Kidney capillary endothelial cell (primary cell): ENCODE data around the gene BCL2L14.

Experiments
- DNase-seq: peaks from one replicate; pipeline ENCODE4 v3.0.0-alpha.2; 2018; ENCODE audit warnings: low spot score

The BCL2L14 gene

DNA sequence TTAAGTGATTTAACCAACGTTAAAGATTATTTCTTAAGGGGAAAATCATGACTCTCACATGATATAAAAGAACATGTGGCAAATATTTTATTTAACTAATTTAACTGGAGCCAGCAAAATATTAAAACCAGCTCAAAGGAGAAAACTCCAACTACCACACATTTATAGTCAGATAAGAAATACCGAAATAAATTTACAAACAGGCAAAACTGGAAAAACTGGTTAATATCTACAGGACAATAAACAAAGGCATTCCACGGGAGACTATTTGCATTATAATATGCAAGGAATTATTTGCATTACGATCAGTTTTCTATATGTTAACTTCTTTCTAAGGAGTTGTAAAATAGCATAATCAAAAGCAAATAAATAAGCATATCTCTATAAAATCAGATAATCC is 13.8 kb upstream of the BCL2L14 start:
- no peak for DNase-seq

DNA sequence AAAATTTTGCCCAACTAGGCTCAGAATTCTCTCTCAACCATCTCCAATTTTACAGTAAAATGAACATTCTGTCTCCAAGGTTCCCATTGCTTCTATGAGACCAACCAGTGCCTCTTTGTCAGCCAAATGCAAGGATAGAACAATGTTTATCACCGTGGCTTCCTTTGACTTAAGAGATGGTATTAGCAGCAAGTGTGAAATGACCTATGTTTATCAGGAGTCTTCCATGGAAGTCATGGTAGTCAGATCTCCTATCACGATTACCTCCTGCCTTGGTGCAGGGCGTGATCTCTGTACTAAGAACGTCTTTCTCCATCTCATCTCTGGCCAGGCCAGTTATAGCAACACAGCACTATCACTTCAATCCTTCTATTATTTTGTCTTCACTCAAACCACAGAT is 6.1 kb upstream of the BCL2L14 start:
- no peak for DNase-seq

DNA sequence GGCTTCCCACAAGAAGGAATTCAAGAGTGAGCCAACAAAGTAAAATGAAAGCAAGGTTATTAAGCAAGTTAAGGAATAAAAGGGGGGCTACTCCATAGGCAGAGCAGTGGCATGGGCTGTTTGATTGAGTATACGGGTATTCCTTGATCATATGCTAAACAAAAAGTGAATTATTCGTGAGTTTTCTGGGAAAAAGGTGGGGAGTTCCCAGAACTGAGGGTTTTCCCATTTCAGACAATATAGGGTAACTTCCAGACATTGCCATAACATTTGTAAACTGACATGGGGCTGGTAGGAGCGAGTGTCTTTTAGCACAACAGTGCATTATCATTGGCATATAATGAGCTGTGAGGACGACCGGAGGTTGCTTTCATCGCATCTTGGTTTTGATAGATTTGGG is 2.0 kb upstream of the BCL2L14 start:
- DNase-seq, result no peak

DNA sequence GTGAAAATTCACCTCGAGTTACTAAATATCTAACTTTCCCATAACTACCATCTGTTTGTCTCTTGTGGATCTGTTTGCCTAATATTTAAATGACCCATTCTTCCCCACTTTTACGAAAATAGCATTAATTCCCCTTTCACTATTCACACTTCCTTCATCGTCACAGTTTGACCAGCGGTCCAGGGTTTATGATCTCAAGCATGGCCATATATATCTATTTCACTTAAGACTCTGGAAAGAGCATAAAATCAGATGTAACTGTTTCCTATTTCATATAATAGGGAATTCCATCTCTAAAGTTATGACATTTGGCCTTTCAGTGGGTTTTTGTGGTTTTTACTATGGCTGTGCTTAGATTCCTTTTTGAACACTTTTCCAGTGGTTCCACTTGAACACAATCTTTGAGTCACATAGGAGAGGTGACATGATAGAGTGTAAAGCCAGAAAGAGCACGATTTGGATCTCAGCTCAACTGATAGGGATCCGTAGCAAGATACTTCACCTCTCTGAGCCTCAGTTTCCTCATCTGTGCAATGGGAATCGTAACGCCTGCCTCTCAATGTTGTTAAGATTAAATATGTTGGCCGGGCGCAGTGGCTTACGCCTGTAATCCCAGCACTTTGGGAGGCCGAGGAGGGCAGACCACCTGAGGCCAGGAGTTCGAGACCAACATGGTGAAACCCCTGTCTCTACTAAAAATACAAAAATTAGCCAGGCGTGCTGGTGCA is 754 bp upstream of the BCL2L14 start:
- DNase-seq, result no peak

DNA sequence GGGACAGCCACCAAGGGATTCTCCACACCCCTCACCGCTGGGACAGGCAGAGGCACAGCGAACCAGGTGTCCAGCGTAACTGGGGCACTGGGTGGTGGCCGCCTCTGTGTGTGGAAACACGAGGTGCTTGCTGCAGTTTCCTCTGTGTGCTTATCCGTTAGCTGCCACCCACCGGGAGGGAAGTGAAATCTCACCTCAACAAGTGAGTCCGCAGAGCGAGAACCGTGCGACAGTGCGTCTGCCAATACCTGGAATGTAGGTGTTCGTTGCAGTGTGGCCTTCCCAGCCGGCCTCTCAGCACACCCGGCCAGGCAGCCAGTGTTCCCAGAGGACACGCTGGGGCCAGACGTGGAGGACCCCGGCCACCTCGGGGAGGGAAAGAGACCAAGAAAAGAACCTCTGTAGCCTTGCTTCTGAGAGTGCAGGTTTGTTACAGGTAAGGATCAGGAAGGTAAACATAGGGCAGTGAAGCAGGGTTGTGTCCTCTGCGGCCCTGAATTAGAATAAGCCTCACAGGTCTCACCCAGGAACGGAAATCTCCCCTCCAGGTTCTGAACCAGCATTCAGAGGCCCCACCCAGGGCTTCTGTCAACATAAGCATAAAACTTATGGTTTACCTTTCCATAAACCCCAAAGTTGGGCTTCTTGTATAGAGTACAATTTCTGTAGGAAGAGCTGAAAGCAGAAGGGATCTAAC is 1.5 kb downstream of the BCL2L14 start:
- no peak for DNase-seq

DNA sequence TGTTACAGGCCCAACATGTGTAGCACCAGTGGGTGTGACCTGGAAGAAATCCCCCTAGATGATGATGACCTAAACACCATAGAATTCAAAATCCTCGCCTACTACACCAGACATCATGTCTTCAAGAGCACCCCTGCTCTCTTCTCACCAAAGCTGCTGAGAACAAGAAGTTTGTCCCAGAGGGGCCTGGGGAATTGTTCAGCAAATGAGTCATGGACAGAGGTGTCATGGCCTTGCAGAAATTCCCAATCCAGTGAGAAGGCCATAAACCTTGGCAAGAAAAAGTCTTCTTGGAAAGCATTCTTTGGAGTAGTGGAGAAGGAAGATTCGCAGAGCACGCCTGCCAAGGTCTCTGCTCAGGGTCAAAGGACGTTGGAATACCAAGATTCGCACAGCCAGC is 8.6 kb downstream of the BCL2L14 start:
- no peak for DNase-seq

DNA sequence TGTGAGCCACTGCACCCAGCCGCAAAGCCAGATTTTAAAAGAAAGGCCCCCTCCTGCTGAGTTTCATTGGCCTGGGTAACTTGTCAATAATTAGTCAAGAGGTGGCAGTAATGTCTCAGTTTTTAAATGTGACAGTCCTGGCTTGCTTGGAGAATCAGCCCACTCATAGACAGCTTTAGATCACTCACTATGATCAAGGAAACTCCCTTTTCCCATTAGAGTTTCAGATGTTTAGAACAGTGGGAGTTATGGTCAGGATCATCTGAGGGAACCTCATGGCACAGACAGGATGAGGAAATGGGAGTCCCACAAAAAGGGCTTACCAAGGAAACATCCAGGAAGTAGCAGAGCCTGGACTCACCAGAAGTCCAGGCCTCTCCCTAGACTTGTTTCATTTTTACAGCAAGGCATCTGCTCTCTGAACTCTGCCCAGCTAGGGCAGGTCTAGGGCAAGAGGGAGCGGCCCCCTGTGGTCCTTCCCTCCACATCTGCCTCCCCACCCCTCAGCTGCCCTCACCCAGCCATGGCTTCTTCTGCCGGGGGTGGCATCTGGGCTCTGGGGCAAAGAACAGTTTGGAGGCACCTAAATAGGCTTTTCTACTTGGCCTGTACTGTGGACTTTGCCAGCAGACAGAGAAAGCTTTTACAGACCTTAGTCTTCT is 11.2 kb downstream of the BCL2L14 start:
- peak; percentile 66 for DNase-seq

DNA sequence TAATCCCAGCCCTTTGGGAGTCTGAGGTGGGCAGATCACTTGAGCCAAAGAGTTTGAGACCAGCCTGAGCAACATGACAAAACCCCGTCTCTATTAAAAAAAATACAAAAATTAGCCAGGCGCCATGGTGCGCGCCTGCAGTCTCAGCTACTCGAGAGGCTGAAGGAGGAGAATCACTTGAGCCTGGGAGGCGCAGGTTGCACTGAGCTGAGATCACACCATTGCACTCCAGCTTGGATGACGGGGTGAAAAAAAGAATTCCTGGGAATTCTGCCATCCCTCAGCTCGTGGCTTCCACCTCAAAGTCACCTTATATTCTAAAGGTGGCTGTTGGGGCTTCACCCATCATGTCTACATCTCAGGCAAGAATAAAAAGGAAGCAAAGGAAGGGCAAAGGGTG is 12.9 kb downstream of the BCL2L14 start:
- DNase-seq, result no peak

DNA sequence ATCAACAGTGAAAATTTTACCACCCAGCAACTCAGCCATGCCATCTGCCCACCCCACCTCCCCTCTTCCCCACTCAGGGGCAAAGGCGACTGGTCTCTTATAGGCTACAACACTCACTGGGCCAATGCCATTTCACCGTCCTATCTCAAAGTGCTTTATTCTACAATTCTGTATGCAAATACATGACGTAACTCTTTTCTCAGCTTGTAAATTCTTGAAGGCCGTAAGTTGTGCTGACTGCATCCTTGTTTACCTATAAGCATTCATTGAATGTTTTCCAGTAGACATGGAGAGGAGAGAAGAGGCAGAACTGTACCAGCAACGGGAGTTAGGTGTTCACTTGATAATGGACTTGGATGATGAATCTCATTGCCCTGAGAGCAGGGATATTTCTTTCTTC is 15.6 kb downstream of the BCL2L14 start:
- DNase-seq, result no peak

DNA sequence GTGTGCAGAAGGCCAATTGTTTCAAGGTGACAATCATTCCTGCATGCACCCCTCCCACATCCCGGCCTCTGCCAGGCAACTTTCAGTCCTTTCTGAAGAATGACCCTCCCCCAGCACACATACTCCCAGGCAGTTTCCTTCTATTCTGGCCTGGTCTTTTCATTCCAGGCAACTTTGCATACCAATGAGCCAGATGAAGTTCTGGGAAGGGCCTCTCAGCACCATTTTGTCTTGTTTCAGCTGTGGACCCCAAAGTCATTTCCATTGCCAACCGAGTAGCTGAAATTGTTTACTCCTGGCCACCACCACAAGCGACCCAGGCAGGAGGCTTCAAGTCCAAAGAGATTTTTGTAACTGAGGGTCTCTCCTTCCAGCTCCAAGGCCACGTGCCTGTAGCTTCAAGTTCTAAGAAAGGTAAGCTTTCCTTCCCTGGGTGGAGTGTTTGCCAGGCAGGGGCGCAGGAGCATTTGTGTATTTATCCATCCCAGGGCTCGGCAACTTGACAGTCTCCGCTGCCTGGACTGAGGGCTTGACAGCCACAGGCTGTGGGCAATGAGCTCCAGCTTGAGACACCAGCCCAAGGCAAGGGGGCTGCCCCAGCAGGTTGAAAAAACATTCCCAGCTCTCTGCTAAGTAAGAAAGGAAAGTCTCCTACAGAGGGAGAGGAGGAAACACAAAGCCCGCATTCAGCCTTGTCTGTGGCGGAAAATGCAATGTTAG is 16.4 kb downstream of the BCL2L14 start:
- DNase-seq, result no peak

DNA sequence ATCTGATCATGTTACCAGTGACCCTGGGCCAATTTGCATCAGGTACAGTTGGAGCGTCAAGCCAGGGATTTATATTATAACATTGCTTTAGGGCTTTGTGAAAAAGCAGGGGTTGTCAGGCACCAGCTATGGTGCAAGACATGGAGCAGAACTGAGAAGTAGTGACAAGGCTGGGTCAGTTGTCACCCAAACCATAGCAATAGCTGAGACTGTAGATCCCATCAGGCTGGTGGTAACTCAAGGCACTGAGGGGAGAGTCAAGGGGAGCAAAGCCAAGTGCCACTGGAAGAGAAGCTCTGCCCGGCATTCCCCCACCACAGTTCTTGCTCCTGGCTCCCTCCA is 16.9 kb downstream of the BCL2L14 start:
- no peak for DNase-seq

DNA sequence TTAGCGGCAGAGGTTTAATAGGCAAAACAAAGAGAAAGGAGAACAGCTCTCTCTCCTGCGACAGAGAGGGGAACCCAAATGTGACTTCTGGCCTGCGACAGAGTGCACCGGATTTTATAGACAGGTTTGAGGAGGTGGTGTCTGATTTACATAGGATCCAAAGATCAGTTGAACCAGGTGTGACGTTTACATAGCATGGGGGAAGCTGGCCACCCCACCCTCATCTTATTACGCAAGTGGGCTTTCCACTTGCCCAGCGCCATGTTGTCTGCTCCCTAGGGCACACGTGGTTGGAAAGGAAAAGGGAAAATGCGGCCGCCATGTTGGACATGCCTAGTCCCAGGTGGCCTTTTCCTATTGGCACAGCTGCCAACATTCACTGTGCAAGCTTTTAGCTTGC is 17.4 kb downstream of the BCL2L14 start:
- DNase-seq, result no peak

DNA sequence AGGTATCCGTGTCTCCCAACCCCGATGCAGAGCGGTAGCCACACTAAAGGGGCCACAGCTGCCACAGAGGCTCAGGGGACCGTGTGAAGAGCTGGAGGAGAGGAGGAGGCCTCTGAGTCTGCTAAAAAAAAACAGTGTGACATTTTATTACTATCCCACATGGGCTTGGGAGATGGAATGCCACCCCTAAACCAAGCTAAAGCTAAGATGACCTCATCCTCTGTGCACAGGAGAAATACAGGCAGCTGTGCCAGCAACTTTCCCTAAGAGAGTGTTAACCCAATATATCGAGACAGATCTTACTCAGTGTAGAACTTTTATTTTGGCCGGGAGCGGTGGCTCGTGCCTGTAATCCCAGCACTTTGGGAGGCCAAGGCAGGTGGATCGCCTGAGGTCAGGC is 18.0 kb downstream of the BCL2L14 start:
- DNase-seq, result no peak

DNA sequence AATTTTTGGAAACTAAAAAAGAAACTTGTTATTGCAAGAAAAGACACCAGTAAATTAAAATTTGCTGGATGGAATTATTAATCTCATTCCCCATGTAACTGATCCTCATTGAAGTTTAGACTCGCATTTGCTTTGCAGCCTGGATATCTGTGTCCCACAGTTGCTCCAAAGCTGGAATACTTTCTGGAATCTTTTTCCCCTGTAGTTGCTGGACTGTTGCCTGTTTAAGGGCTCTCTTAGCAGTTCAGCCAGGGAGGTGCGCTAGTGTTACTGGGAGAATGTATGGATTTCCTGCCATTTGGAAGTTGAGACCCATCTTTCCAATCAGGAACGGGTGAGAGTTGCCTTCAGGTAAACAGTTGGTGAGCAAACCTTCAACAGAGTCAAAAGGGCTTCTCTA is 20.3 kb downstream of the BCL2L14 start:
- DNase-seq, result no peak

DNA sequence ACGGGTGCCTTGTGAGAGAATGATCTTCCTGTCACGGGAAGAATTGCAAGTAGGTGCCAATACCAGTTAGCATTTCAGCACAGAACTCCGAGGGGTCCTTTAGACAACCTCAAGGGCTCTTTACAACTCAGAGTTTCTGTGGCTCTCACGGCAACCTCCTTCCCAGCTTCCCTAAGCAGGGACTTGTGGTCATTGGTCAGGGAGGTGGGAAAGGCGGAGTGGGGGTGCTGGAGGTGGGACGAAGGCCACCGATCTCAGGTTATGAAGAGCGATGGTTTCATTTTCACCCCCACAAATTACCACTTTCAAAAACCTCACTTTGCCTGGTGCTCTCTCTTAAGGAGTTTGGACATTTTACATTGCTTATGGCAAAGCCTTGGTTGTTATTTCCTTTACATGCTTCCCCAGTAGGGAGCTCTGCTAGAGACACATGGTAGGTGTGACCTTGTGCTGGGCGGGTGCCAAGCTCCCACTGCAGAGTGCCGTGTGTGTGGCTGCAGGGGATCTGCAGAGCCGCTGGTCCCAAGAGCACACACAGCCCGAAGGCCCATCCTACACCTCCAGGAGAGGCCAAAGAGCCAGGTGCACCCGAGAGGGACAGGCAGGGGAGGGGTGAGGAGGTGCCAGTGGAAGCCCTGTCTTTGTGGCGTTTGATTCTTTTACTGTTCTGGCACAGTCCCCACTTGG is 21.4 kb downstream of the BCL2L14 start:
- no peak for DNase-seq

DNA sequence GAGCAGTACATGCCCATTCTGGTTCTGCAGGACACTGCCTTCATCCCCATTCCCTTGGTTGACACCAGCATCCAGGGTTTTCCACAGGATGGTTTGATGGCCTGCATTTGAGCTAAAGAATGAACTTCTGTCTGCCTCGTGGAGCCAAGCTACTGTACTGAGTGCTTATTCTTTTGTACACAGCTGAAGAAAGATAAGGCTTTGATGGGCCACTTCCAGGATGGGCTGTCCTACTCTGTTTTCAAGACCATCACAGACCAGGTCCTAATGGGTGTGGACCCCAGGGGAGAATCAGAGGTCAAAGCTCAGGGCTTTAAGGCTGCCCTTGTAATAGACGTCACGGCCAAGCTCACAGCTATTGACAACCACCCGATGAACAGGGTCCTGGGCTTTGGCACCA is 23.7 kb downstream of the BCL2L14 start:
- DNase-seq, result no peak

DNA sequence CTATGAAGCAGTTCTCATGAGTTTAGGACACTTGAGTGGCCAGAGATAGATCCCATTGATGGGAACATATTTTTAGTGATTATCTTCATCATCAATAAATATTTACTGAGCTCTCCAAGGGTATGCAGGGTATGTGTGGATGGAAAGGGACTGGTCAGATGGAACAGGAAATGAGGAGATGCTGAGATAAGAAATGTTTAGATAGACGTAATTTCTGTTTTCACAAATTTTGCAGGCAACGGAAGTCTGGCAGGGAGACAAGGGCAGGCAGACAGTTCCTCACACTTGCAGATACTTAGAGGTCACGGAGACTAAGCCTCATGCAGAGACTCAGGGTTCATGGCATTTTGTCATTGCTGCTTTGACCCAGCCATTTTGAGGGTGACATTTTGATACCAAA is 24.3 kb downstream of the BCL2L14 start:
- DNase-seq, result peak; percentile 13

DNA sequence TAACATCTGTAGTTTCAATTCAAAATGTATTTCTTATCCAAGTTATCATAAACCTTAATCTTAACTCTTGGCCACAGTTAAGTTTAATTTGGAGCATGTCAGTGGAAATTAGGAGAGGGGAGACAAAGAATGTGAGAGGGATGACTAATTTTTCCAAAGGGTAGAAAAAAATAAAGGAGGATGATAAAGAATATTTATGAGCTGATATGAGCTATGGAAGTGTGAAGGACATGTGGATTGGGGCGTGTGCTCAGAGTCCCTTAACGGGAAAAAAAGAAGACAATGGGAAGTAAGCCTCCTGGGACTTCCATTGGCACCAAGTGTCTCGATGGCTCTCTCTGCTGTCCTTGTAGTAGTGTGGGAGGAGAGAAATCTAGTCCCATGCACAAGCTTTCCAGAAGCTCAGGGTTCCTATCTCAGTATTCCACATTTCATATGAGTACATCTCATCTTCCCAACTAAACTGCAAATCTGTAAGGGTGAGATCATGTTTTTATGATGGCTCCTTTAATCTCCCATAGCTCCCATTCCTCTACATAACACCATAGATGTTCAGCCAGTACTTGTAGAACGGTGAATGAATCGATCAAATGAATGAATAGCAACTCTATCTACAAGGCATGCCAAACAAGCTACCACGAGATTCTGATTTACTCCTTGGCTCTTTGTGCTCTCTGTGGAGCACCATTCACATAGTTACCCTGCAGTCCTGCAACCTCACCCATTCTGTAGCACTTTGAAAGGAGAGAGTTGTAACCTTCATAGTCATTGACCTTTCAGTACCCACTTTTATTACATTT is 27.4 kb downstream of the BCL2L14 start:
- DNase-seq, result no peak

DNA sequence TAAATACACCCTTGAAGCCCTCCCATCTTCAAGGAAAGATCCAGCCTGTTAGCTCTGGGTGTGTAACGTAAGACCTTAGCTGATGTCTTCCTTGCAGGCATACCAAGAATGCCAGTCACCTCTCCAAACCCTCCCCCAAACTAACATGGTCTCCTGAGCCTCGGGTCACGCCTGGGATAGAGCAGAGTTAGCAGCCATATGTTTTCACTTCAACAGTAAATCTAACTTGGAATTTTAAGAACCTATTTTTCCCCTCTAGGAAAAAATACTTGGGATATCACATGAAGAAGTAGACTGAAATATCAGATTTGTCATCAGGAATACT is 27.9 kb downstream of the BCL2L14 start:
- DNase-seq, result no peak

DNA sequence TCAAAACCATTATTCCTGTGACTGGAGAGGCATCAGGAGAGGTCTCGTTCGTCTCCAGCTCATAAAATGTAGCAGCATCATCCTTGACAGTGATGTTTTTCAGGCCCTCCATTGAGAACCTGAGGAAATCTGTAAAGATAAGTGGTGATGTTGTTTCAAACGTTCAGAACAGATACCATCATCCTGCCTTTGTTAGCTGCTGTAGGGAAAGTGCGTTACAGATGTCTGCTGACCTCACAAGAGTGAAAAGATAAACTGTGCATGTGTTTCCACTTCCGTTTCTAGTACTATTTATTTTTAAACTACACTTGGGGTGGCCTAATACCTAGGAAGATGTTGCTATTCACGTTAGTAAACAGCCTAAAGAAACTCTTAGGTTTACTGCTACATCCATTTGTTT is 28.4 kb downstream of the BCL2L14 start:
- no peak for DNase-seq

DNA sequence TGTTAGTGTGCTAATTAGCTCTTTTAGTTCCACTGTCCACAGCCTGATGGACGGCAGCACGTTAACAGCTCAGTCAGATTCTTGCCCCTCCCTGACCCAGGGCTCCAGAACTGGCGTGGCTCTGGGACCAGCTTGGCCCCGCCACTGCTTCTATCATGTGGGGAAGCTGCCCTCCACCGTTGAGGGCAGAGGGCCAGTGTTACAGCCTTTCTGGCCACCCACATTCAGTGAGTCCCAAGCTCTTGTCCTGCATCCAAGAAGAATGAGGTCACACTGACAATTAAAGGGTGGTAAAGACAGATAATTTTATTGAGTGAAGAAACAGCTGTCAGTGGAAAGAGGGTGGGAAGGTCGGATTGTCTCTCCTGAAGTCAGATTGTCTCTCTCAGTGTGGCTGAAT is 36.9 kb downstream of the BCL2L14 start:
- DNase-seq, result no peak
